ENCODE measurements around the gene KCNT1.

GRCh38 chr9:135756576-135756975 lies 54.6 kb downstream of the KCNT1 start:
- TF ChIP-seq CTCF (IDR thresholded peaks at IDR 0.05; ENCODE audit: extremely low read depth in 1 of 2, insufficient read depth in 1 of 2, low read depth in 1 of 2, low read length in 2 of 2) = no peak
- TF ChIP-seq POLR2A (IDR thresholded peaks at IDR 0.05; ENCODE audit: low read depth, low read length) = no peak
- TF ChIP-seq POLR2AphosphoS5 (IDR thresholded peaks at IDR 0.05; ENCODE audit: insufficient read depth, low read depth, low read length) = no peak
- no peak for TF ChIP-seq EZH2 (IDR thresholded peaks at IDR 0.05; ENCODE audit: borderline replicate concordance, low read depth, low read length, severe bottlenecking)
